Body of pancreas (tissue), 4 donors: ENCODE results near the gene PIEZO1.

Source experiments
- POLR2A ChIP-seq, 3 donors: fragments of 450-650 bp; IDR thresholded peaks; one replicate each; pipeline ENCODE4 v1.6.1; 2016; ENCODE audit warnings: antibody characterized with exemption in 3 of 3, mild to moderate bottlenecking in 2 of 3
- TF ChIP-seq, protein P1 (sequence below), 7 experiments: fragments of 450-650 bp in 4 of 7; fragments of 200-600 bp in 3 of 7; sonication (generic) in 3 of 7; IDR thresholded peaks; one replicate each; pipeline ENCODE4 v1.5.1; 2016 to 2019; ENCODE audit warnings: antibody characterized with exemption in 7 of 7

DNA sequence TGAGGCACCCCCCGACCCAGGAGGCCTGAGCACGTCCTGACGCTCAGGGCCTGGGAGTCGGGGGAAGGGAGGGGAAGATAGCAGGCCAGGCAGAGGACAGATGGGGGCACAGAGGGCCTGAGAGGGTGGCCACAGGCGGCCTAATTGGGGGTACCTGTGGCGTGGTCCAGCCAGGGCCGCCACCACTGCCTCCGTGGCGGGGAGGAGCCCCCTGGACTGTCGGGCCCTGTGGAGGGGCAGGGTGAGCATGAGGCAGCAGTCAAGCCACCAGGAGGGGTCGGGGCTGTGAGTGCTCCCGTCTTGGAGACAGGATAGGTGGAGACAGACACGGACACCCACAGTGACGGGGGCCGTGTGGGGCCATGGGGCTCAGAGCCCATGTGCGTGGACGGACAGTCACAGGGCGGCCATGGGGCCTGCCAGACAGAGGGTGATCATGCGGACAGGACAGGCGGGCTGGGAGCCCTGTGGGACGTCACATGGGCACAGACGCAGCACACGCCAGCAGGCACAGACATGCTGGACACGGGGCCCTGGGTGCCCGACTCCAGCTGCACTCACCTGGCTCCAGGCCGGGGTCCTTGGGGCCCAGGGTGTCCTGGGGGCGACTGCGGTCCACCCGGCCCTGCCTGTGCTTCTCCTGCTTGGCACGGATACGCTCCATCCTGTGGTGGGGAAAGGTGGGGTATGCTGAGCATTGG is 60.0 kb downstream of the PIEZO1 start:
- TF ChIP-seq, protein P1, sequence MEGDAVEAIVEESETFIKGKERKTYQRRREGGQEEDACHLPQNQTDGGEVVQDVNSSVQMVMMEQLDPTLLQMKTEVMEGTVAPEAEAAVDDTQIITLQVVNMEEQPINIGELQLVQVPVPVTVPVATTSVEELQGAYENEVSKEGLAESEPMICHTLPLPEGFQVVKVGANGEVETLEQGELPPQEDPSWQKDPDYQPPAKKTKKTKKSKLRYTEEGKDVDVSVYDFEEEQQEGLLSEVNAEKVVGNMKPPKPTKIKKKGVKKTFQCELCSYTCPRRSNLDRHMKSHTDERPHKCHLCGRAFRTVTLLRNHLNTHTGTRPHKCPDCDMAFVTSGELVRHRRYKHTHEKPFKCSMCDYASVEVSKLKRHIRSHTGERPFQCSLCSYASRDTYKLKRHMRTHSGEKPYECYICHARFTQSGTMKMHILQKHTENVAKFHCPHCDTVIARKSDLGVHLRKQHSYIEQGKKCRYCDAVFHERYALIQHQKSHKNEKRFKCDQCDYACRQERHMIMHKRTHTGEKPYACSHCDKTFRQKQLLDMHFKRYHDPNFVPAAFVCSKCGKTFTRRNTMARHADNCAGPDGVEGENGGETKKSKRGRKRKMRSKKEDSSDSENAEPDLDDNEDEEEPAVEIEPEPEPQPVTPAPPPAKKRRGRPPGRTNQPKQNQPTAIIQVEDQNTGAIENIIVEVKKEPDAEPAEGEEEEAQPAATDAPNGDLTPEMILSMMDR (IDR thresholded peaks at IDR 0.05): no peak
- TF ChIP-seq POLR2A (IDR thresholded peaks at IDR 0.05): no peak
